Nephron progenitor cell (in vitro differentiated cells): Measurements from ENCODE around the gene PPP1R3C.

ENCODE experiments used
- DNase-seq: peaks from one replicate; pipeline ENCODE4 v3.0.0; 2021
- H3K27ac Mint-ChIP-seq: 2 replicates; pipeline ENCODE4 v1.8.0; 2021; ENCODE audit warnings: mild to moderate bottlenecking, moderate library complexity, mixed read lengths
- H3K27me3 Mint-ChIP-seq: 2 replicates; pipeline ENCODE4 v1.8.0; 2021; ENCODE audit warnings: mild to moderate bottlenecking, low read depth, mixed read lengths; ENCODE audit not compliant: poor library complexity
- H3K36me3 Mint-ChIP-seq: 2 replicates; pipeline ENCODE4 v1.8.0; 2021; ENCODE audit warnings: low read depth, mixed read lengths
- H3K4me1 Mint-ChIP-seq: 2 replicates; pipeline ENCODE4 v1.8.0; 2021; ENCODE audit warnings: mixed read lengths
- H3K4me3 Mint-ChIP-seq: 2 replicates; pipeline ENCODE4 v1.8.0; 2021; ENCODE audit warnings: mild to moderate bottlenecking, moderate library complexity, mixed read lengths
- H3K9me3 Mint-ChIP-seq: 2 replicates; pipeline ENCODE4 v1.8.0; 2021; ENCODE audit warnings: mild to moderate bottlenecking, moderate library complexity, mixed read lengths
- TF ChIP-seq, protein P1 (sequence below): fragments of 200-600 bp; sonication (generic); IDR thresholded peaks from 2 replicates; pipeline ENCODE4 v1.5.0; 2021; ENCODE audit warnings: antibody characterized with exemption

Gene PPP1R3C

DNA sequence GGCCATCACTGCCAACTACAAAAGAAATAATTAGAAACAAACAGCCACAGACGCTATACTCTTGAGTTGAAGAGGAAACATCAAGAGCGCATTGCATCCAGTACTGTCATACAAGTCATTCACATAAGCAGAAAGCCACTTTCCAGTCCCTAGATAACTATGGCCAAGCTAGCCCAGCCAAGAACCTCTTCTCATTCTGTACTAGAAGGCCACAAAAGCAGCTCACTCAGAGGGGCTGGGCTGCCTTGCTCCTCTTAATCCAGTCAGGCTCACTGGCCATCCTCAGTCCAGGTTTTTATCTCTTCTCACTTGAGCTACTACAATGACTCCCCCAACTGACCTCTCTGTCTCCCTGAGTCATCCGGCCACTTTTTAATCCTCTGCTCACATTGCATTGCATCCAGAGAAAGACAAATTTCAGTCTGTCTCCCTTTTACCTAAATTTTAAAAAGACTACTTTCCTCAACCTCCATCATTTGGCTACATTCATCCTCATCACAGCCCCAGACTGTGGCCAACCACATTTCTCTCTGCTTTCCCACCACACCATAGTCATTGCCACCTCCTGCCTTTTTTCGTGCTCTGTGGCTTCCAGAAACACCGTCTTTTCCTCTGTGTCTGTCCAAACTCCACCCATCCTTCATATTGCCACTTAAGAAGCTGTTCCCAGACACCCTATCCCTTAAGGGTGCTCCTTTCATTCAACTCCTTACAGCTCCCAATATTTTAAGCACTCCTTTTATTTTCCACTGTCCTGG, 25.0 kb downstream of the PPP1R3C start:
- TF ChIP-seq, protein P1, sequence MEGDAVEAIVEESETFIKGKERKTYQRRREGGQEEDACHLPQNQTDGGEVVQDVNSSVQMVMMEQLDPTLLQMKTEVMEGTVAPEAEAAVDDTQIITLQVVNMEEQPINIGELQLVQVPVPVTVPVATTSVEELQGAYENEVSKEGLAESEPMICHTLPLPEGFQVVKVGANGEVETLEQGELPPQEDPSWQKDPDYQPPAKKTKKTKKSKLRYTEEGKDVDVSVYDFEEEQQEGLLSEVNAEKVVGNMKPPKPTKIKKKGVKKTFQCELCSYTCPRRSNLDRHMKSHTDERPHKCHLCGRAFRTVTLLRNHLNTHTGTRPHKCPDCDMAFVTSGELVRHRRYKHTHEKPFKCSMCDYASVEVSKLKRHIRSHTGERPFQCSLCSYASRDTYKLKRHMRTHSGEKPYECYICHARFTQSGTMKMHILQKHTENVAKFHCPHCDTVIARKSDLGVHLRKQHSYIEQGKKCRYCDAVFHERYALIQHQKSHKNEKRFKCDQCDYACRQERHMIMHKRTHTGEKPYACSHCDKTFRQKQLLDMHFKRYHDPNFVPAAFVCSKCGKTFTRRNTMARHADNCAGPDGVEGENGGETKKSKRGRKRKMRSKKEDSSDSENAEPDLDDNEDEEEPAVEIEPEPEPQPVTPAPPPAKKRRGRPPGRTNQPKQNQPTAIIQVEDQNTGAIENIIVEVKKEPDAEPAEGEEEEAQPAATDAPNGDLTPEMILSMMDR, result no peak
- DNase-seq, result no peak
- Mint-ChIP-seq H3K4me1 (no peaks in the 10 kb centered on the region), H3K27me3 (peaks cover 10% of the 10 kb centered on the region), H3K27ac (no peak overlapping the region), H3K36me3 (peaks cover 10% of the 10 kb centered on the region), H3K9me3 (peaks cover 28% of the 10 kb centered on the region), H3K4me3 (no peak overlapping the region)

DNA sequence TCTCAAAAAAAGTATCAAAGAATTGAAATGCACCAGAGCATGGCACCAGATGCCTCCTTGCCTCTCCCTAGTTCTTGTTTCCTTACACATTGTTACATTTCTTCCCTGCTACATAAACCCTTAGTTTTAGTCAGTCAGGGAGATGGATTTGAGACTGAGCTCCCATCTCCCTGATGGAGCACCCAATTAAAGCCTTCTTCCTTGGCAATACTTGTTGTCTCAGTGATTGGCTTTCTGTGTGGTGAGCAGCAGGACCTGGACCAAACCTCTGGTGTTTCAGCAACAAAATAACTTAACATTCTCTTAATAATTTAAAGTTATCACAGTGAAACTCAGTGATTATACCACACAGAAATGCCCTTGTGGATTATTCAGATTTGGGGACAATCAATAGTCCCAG, 26.9 kb downstream of the PPP1R3C start:
- Mint-ChIP-seq H3K9me3 (peaks cover 28% of the 10 kb centered on the region), H3K4me3 (no peak overlapping the region), H3K4me1 (no peaks in the 10 kb centered on the region), H3K36me3 (peaks cover 10% of the 10 kb centered on the region), H3K27me3 (peaks cover 10% of the 10 kb centered on the region), H3K27ac (no peak overlapping the region)
- DNase-seq, result no peak
- TF ChIP-seq, protein P1, result no peak

DNA sequence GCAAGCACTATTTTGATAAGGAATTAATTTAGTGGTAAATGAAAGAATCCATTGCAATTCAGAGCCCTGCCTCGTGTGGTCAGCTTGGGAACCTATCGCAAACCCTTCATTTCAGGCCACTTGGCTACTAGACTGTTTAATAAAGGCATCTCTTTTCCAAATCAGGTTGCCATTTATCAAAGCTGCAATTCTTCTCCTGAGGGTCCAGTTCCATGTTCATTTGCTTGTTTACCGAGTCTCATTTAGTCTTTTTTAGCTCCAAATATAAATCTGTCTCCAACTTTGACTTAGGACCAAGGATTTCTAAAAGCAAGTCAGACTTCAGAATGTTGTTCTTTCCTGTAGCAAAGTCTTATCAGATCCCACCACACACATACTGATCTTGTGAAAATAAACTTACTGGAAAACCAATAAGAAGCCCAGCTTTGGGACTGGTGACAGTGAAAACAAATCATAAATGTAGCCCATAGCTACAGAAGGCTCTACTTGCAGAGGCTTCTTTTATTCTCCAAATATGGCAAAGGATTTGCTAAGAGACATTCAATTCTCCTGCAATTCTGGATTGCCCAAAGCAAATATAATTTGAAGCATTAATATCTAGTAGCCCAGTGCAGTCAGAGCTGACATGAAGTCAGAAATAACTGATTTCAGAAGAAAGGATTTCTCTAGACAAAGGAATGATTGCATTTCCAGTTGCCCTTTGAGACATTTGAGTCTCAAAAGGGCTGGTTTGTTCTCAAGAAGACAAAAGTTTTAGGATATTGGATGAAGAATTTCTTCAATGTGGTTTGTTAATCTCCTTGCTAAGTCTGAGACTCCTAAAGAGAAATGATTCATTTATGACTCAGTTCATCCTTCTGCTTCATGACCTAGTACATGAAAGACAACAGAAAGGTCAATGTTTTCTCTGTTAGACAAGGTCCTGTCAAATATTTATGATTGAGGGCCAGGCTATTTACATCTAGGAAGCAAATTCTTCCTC, 28.0 kb downstream of the PPP1R3C start:
- no peak overlapping the region for H3K27ac Mint-ChIP-seq
- H3K4me1 Mint-ChIP-seq, result no peaks in the 10 kb centered on the region
- H3K4me3 Mint-ChIP-seq, result no peak overlapping the region
- H3K36me3 Mint-ChIP-seq, result peaks cover 10% of the 10 kb centered on the region
- H3K9me3 Mint-ChIP-seq, result peaks cover 28% of the 10 kb centered on the region
- TF ChIP-seq, protein P1, result no peak
- no peak for DNase-seq
- H3K27me3 Mint-ChIP-seq, result peaks cover 7% of the 10 kb centered on the region

DNA sequence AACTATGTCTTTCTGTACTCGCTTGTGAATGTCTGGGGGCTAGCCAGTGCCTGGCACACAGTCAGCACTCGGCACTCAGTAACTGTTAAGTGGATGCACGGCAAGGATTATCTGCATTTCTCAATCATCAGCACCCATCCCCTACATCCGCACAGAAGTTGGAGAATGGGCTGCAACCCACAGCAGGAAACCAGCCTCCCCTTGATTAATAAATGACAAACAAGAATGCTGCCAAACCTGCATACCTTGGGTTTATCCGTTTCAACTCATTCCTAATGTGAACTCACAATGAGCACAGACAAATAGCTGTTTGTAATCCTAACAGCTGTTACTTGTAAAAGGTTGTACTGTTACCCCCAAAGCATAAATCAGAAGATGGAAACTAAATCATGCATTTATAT, 28.9 kb downstream of the PPP1R3C start:
- TF ChIP-seq, protein P1, result no peak

DNA sequence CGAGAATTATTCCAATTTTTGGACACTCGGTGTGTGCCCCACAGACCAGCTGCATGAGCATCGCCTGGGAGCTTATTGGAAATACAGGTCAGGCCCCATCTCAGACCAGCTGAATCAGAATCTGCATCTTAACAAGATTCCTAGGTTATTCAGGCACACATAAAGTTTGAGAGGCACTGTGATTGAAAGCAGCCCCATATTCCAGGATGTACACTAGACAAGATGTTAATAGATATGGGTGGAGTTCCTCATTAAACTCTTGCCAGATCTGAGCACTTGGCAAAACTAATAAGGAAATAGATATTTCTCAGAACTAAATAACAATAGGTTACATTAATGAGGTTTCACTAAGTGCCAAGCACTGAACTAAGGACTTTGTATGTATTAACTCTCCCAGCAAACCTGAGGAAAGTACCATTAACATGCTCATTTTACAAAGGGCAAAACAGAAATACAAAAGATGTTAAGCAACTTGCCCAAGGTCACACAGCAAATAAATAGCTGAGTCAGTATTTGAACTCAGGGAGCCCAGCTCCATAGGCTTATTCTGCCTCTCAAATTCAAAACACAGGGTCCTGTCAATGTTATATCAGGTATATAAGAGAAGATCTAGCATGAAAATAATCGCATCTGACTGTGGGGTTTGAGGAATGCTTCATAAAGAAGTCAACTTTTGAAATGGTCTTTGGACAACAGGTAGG, 29.9 kb downstream of the PPP1R3C start:
- TF ChIP-seq, protein P1, result no peak
- peaks cover 10% of the 10 kb centered on the region for H3K36me3 Mint-ChIP-seq
- DNase-seq, result no peak
- peaks cover 28% of the 10 kb centered on the region for H3K9me3 Mint-ChIP-seq
- H3K27ac Mint-ChIP-seq, result no peak overlapping the region
- H3K4me1 Mint-ChIP-seq, result no peaks in the 10 kb centered on the region
- peaks cover 7% of the 10 kb centered on the region for H3K27me3 Mint-ChIP-seq
- H3K4me3 Mint-ChIP-seq, result no peak overlapping the region

More for the DNA sequence above, 28.9 kb downstream of the PPP1R3C start:
- no peaks in the 10 kb centered on the region for H3K4me1 Mint-ChIP-seq
- peaks cover 28% of the 10 kb centered on the region for H3K9me3 Mint-ChIP-seq
- H3K4me3 Mint-ChIP-seq, result no peak overlapping the region
- no peak overlapping the region for H3K27ac Mint-ChIP-seq
- no peak for DNase-seq
- H3K27me3 Mint-ChIP-seq, result peaks cover 7% of the 10 kb centered on the region
- peaks cover 10% of the 10 kb centered on the region for H3K36me3 Mint-ChIP-seq
